HepG2 (cell line): ENCODE data around the gene PRM2. TPM values are rescaled to one million over a fixed set of nuclear protein-coding genes. Genes with fewer than 3 reads are reported as not detected.

ENCODE experiments used
- ARHGAP35 ChIP-seq: sonication (generic); formaldehyde crosslinking; IDR thresholded peaks from 2 replicates; pipeline ENCODE4 v1.9.0; 2022; ENCODE audit warnings: mild to moderate bottlenecking, inconsistent platforms, moderate library complexity, missing genetic modification reagents, borderline replicate concordance
- ETV5 ChIP-seq: IDR thresholded peaks from 2 replicates; pipeline ENCODE4 v1.6.1; 2018; ENCODE audit warnings: missing biosample characterization, missing genetic modification reagents, inconsistent platforms, borderline replicate concordance
- KLF6 ChIP-seq: IDR thresholded peaks from 2 replicates; pipeline ENCODE4 v1.8.0; 2016; ENCODE audit warnings: missing biosample characterization, missing genetic modification reagents
- POLR2AphosphoS5 ChIP-seq: IDR thresholded peaks from 2 replicates; pipeline ENCODE4 v1.6.1; 2012; ENCODE audit warnings: low read depth, low read length
- SMAD9 ChIP-seq: sonication (generic); formaldehyde crosslinking; IDR thresholded peaks from 2 replicates; pipeline ENCODE4 v1.5.1; 2020; ENCODE audit warnings: mild to moderate bottlenecking, missing genetic modification reagents
- SP4 ChIP-seq: sonication (generic); formaldehyde crosslinking; IDR thresholded peaks from 2 replicates; pipeline ENCODE4 v1.8.1; 2023; ENCODE audit warnings: mild to moderate bottlenecking, missing genetic modification reagents
- SP5 ChIP-seq: IDR thresholded peaks from 2 replicates; pipeline ENCODE4 v1.6.1; 2016; ENCODE audit warnings: low read depth, borderline replicate concordance
- TOPORS ChIP-seq: sonication (generic); formaldehyde crosslinking; IDR thresholded peaks from 2 replicates; pipeline ENCODE4 v1.8.0; 2023; ENCODE audit warnings: mild to moderate bottlenecking, missing genetic modification reagents
- ZBTB38 ChIP-seq: sonication (generic); formaldehyde crosslinking; IDR thresholded peaks from 2 replicates; pipeline ENCODE4 v1.5.1; 2020; ENCODE audit warnings: mild to moderate bottlenecking, missing genetic modification reagents
- ZC3H13 ChIP-seq: sonication (generic); formaldehyde crosslinking; IDR thresholded peaks from 2 replicates; pipeline ENCODE4 v1.8.1; 2023; ENCODE audit warnings: mild to moderate bottlenecking, missing genetic modification reagents, moderate library complexity
- ZNF564 ChIP-seq: sonication (generic); formaldehyde crosslinking; IDR thresholded peaks from 2 replicates; pipeline ENCODE4 v1.8.1; 2023; ENCODE audit warnings: mild to moderate bottlenecking, missing genetic modification reagents
- ZNF772 ChIP-seq: sonication (generic); formaldehyde crosslinking; IDR thresholded peaks from 2 replicates; pipeline ENCODE4 v1.5.0; 2020; ENCODE audit warnings: mild to moderate bottlenecking, missing genetic modification reagents
- ZSCAN21 ChIP-seq: sonication (generic); formaldehyde crosslinking; IDR thresholded peaks from 2 replicates; pipeline ENCODE4 v1.8.0; 2022; ENCODE audit warnings: mild to moderate bottlenecking, missing genetic modification reagents, moderate library complexity, borderline replicate concordance
- polyA plus RNA-seq, 8 experiments: library from polyadenylated mRNA; depleted of rRNA in 3 of 8; stranded (reverse) in 7 of 8; unstranded in 1 of 8; fragments of >200 nt; fragmentation: Illumina TruSeq in 4 of 8; extraction: Trizol in 4 of 8; gene quantifications; 2 replicates each; pipeline versions ENCODE4 v1.2.1 to v1.2.3, GENCODE V29; 2011 to 2016; ENCODE audit warnings: low read depth in 4 of 8, missing spikeins in 1 of 8, mixed read lengths in 1 of 8; ENCODE audit not compliant: insufficient read depth in 1 of 8
- total RNA-seq, 5 experiments: library from RNA; depleted of rRNA; stranded (reverse); fragments of >200 nt; fragmentation: Illumina TruSeq; extraction: Trizol; gene quantifications; 2 replicates each; pipeline ENCODE4 v1.2.3, GENCODE V29; 2016; ENCODE audit warnings: low read depth in 1 of 5
- TF ChIP-seq, protein P1 (sequence below): sonication (generic); formaldehyde crosslinking; IDR thresholded peaks from 2 replicates; pipeline ENCODE4 v1.5.0; 2020; ENCODE audit warnings: mild to moderate bottlenecking, missing genetic modification reagents, borderline replicate concordance
- TF ChIP-seq, protein P2 (sequence below): sonication (generic); formaldehyde crosslinking; IDR thresholded peaks from 2 replicates; pipeline ENCODE4 v1.8.1; 2023; ENCODE audit warnings: mild to moderate bottlenecking, missing genetic modification reagents
- TF ChIP-seq, protein P3 (sequence below): sonication (generic); formaldehyde crosslinking; IDR thresholded peaks from 2 replicates; pipeline ENCODE4 v1.4.0; 2020; ENCODE audit warnings: missing genetic modification reagents, mild to moderate bottlenecking, borderline replicate concordance
- TF ChIP-seq, protein P4 (sequence below): sonication (generic); formaldehyde crosslinking; IDR thresholded peaks from 2 replicates; pipeline ENCODE4 v1.5.0; 2020; ENCODE audit warnings: mild to moderate bottlenecking, missing genetic modification reagents

Gene PRM2
- total and polyA plus RNA-seq, 2 of the 13 experiments (the other 11 are each of a cell fraction or from before 2014, with no cell fraction given), result 0.54 TPM; not detected in 1

DNA sequence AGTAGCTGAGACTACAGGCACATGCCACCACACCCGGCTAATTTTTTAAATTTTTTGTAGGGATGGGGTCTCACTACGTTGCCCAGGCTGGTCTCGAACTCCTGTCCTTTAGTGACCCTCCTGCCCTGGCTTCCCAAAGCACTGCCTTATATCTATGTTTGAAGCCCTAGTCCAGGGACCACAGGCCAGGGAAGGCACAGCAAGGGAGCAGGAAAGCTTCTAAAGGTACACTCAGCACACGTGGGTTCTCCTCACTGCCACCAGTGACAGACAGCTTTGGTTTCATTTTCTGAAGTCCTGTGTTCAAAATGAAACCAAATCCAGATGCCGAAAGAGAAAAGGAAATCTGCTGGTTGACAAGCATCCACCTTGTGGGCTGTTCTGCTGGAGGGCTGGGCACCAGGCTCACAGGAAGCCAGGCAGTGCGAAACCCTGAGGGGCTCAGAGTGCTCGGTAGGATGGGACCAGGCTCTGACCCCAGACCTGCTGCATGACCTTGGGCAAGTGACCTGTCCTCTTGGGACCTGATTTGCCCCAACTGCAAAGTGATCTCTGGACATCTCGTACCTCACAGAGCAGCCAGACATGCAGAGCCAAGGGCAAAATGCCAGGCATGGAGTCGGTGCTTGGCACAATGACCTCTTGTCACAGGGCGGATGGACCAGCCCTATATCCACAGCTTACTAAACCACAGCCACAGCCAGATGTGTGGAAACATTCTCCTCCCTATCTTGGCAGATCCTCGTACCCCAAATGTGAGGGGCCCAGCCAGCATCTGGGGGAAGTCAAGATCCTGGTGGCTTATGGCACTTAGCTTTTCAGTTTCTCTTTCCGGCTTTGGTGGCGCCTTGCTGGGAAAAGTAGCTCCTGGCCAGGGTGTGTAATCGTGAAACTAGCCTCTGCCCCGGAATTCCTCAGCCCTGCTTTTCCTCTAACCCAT lies 17.5 kb downstream of the PRM2 start (continued):
- TF ChIP-seq SMAD9, result 0 out of 2 replicates have a peak, but pooled peaks have one; percentile 1
- peak; percentile 56 for TF ChIP-seq ARHGAP35 (CRISPR knock-in tag)
- peak; percentile 46; the same call in 1 of the 2 replicates for TF ChIP-seq KLF6
- TF ChIP-seq ZNF772 (CRISPR knock-in tag), result no peak
- TF ChIP-seq, protein P1, sequence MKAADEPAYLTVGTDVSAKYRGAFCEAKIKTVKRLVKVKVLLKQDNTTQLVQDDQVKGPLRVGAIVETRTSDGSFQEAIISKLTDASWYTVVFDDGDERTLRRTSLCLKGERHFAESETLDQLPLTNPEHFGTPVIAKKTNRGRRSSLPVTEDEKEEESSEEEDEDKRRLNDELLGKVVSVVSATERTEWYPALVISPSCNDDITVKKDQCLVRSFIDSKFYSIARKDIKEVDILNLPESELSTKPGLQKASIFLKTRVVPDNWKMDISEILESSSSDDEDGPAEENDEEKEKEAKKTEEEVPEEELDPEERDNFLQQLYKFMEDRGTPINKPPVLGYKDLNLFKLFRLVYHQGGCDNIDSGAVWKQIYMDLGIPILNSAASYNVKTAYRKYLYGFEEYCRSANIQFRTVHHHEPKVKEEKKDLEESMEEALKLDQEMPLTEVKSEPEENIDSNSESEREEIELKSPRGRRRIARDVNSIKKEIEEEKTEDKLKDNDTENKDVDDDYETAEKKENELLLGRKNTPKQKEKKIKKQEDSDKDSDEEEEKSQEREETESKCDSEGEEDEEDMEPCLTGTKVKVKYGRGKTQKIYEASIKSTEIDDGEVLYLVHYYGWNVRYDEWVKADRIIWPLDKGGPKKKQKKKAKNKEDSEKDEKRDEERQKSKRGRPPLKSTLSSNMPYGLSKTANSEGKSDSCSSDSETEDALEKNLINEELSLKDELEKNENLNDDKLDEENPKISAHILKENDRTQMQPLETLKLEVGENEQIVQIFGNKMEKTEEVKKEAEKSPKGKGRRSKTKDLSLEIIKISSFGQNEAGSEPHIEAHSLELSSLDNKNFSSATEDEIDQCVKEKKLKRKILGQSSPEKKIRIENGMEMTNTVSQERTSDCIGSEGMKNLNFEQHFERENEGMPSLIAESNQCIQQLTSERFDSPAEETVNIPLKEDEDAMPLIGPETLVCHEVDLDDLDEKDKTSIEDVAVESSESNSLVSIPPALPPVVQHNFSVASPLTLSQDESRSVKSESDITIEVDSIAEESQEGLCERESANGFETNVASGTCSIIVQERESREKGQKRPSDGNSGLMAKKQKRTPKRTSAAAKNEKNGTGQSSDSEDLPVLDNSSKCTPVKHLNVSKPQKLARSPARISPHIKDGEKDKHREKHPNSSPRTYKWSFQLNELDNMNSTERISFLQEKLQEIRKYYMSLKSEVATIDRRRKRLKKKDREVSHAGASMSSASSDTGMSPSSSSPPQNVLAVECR (CRISPR knock-in tag), result peak; percentile 80
- TF ChIP-seq, protein P2, sequence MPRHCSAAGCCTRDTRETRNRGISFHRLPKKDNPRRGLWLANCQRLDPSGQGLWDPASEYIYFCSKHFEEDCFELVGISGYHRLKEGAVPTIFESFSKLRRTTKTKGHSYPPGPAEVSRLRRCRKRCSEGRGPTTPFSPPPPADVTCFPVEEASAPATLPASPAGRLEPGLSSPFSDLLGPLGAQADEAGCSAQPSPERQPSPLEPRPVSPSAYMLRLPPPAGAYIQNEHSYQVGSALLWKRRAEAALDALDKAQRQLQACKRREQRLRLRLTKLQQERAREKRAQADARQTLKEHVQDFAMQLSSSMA (CRISPR knock-in tag), result 0 out of 2 replicates have a peak, but pooled peaks have one; percentile 28
- 0 out of 2 replicates have a peak, but pooled peaks have one; percentile 26 for TF ChIP-seq POLR2AphosphoS5
- TF ChIP-seq SP4 (CRISPR knock-in tag), result 0 out of 2 replicates have a peak, but pooled peaks have one; percentile 56
- TF ChIP-seq SP5, result 0 out of 2 replicates have a peak, but pooled peaks have one; percentile 33
- no peak for TF ChIP-seq ZNF564 (CRISPR knock-in tag)
- TF ChIP-seq ETV5 (CRISPR knock-in tag), result peak; percentile 49; the same call in 1 of the 2 replicates
- peak; percentile 51; the same call in 1 of the 2 replicates for TF ChIP-seq ZC3H13
- TF ChIP-seq, protein P3, sequence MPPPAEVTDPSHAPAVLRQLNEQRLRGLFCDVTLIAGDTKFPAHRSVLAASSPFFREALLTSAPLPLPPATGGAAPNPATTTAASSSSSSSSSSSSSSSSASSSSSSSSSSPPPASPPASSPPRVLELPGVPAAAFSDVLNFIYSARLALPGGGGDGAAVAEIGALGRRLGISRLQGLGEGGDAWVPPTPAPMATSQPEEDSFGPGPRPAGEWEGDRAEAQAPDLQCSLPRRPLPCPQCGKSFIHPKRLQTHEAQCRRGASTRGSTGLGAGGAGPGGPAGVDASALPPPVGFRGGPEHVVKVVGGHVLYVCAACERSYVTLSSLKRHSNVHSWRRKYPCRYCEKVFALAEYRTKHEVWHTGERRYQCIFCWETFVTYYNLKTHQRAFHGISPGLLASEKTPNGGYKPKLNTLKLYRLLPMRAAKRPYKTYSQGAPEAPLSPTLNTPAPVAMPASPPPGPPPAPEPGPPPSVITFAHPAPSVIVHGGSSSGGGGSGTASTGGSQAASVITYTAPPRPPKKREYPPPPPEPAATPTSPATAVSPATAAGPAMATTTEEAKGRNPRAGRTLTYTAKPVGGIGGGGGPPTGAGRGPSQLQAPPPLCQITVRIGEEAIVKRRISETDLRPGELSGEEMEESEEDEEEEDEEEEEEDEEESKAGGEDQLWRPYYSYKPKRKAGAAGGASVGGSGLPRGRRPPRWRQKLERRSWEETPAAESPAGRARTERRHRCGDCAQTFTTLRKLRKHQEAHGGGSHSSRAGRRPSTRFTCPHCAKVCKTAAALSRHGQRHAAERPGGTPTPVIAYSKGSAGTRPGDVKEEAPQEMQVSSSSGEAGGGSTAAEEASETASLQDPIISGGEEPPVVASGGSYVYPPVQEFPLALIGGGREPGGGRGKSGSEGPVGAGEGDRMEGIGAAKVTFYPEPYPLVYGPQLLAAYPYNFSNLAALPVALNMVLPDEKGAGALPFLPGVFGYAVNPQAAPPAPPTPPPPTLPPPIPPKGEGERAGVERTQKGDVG (CRISPR knock-in tag), result peak; percentile 20; the same call in 1 of the 2 replicates
- peak; percentile 89; the same call in 1 of the 2 replicates for TF ChIP-seq ZBTB38 (CRISPR knock-in tag)
- no peak for TF ChIP-seq TOPORS
- peak; percentile 51; the same call in 1 of the 2 replicates for TF ChIP-seq ZSCAN21 (CRISPR knock-in tag)
- TF ChIP-seq, protein P4, sequence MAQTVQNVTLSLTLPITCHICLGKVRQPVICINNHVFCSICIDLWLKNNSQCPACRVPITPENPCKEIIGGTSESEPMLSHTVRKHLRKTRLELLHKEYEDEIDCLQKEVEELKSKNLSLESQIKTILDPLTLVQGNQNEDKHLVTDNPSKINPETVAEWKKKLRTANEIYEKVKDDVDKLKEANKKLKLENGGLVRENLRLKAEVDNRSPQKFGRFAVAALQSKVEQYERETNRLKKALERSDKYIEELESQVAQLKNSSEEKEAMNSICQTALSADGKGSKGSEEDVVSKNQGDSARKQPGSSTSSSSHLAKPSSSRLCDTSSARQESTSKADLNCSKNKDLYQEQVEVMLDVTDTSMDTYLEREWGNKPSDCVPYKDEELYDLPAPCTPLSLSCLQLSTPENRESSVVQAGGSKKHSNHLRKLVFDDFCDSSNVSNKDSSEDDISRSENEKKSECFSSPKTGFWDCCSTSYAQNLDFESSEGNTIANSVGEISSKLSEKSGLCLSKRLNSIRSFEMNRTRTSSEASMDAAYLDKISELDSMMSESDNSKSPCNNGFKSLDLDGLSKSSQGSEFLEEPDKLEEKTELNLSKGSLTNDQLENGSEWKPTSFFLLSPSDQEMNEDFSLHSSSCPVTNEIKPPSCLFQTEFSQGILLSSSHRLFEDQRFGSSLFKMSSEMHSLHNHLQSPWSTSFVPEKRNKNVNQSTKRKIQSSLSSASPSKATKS (CRISPR knock-in tag), result no peak
